HuH-7 (cell line): ENCODE results near the gene OR2V2.

ENCODE experiments used
- DNase-seq: peaks from one replicate; pipeline ENCODE4 v3.0.0; 2011; ENCODE audit warnings: low spot score

The OR2V2 gene

GRCh38 chr5:181190711-181191525, 43.5 kb downstream of the OR2V2 start:
- DNase-seq: no peak

- peak; percentile 88 for DNase-seq
These were observed 44.3 kb downstream of the OR2V2 start for GRCh38 chr5:181191526-181192336.

GRCh38 chr5:181192337-181193046, 45.1 kb downstream of the OR2V2 start:
- DNase-seq: no peak

- DNase-seq: no peak
These were observed 46.3 kb downstream of the OR2V2 start for GRCh38 chr5:181193656-181194055.

- DNase-seq: no peak
These were observed 47.3 kb downstream of the OR2V2 start for GRCh38 chr5:181194489-181195248.

GRCh38 chr5:181195249-181195761, 47.9 kb downstream of the OR2V2 start:
- no peak for DNase-seq

- no peak for DNase-seq
These were observed 50.1 kb downstream of the OR2V2 start for GRCh38 chr5:181197326-181197951.

GRCh38 chr5:181198106-181198685, 50.8 kb downstream of the OR2V2 start:
- DNase-seq: no peak

- no peak for DNase-seq
These were observed 51.6 kb downstream of the OR2V2 start for GRCh38 chr5:181198905-181199519.

- no peak for DNase-seq
These were observed 52.7 kb downstream of the OR2V2 start for GRCh38 chr5:181199881-181200638.

GRCh38 chr5:181200816-181201215, 53.4 kb downstream of the OR2V2 start:
- no peak for DNase-seq

- DNase-seq: no peak
These were observed 55.8 kb downstream of the OR2V2 start for GRCh38 chr5:181203093-181203711.

GRCh38 chr5:181203777-181204112, 56.4 kb downstream of the OR2V2 start:
- DNase-seq: no peak

GRCh38 chr5:181204113-181204825, 56.9 kb downstream of the OR2V2 start:
- DNase-seq: no peak

- no peak for DNase-seq
These were observed 57.7 kb downstream of the OR2V2 start, which contains the start of gene TRIM7 for GRCh38 chr5:181204826-181205760. TRIM7 (minus strand) TSS chr5:181205196; CDS start chr5:181205110, 86 bp downstream.

- DNase-seq: no peak
These were observed 58.6 kb downstream of the OR2V2 start for GRCh38 chr5:181205761-181206649.
